HAP-1 (cell line): ENCODE measurements around the gene WDFY3.

Source experiments
- DNase-seq, 2 experiments: peaks; one replicate each; pipeline ENCODE4 v3.0.0-alpha.2; 2016 to 2020; ENCODE audit warnings: low spot score in 2 of 2
- H3K27me3 ChIP-seq: fragments of 250-450 bp; sonication (Bioruptor Pico); 2 replicates; pipeline ENCODE4 v1.5.1; 2020; ENCODE audit warnings: low read depth, mild to moderate bottlenecking, moderate library complexity
- H3K36me3 ChIP-seq: fragments of 250-450 bp; sonication (Bioruptor Pico); replicated peaks from 2 replicates; pipeline ENCODE4 v1.5.1; 2020; ENCODE audit warnings: mild to moderate bottlenecking
- H3K4me1 ChIP-seq: fragments of 250-450 bp; sonication (Bioruptor Pico); 2 replicates; pipeline ENCODE4 v1.5.1; 2020; ENCODE audit warnings: mild to moderate bottlenecking
- H3K4me3 ChIP-seq: fragments of 250-450 bp; sonication (Bioruptor Pico); 2 replicates; pipeline ENCODE4 v1.5.1; 2020; ENCODE audit warnings: mild to moderate bottlenecking, moderate library complexity
- H3K9me3 ChIP-seq: fragments of 250-450 bp; sonication (Bioruptor Pico); 2 replicates; pipeline ENCODE4 v1.5.1; 2020; ENCODE audit warnings: mild to moderate bottlenecking, moderate library complexity
- in situ Hi-C: fragments of 300-500 bp; cut with MboI; formaldehyde crosslinking; loops from 3 replicates; pipeline ENCODE4 v1.14.3; 2020; ENCODE audit warnings: low sequenced_read_pairs, inconsistent platforms, mixed read lengths

The WDFY3 gene

GRCh38 chr4:84962102-84962501 lies 4.4 kb downstream of the WDFY3 start:
- no peak overlapping the region for H3K4me3 ChIP-seq
- in situ Hi-C loops: loop anchor here (10.0 kb wide), 2 partner anchors 207 to 377 kb away; partner anchors contain the start of gene CDS1

DNA sequence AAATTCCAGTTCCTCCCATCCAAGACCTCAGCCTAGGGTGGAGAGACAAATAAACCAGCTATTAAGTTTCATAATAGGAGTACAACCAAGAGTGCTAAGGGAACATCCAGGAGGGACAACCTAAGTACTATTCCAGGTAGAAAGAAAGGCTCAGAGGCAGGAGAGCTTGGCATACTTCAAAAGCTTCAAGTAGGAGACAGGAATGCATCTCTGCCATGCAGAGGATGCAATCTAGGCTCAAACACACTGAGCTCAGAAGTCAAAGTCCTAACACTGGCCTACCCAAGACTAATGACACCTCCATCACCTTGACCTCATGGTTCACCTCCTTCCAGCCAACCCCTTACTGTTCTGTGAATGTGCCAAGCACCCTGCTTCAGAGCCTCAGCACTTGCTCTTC lies 8.1 kb downstream of the WDFY3 start:
- H3K9me3 ChIP-seq: no peaks in the 10 kb centered on the region
- DNase-seq: no peak
- in situ Hi-C loops: no loop called here
- no peaks in the 10 kb centered on the region; the same call in 1 of the 2 replicates for H3K36me3 ChIP-seq
- no peaks in the 10 kb centered on the region for H3K27me3 ChIP-seq
- no peak overlapping the region for H3K4me3 ChIP-seq
- peaks cover 34% of the 10 kb centered on the region for H3K4me1 ChIP-seq

More at GRCh38 chr4:84962102-84962501, 4.4 kb downstream of the WDFY3 start:
- Histone ChIP-seq H3K27me3 (no peaks in the 10 kb centered on the region), H3K36me3 (no peaks in the 10 kb centered on the region; the same call in 1 of the 2 replicates), H3K9me3 (no peaks in the 10 kb centered on the region), H3K4me1 (peaks cover 20% of the 10 kb centered on the region)
- peak in 1 of 2 experiments; percentile 54 for DNase-seq

DNA sequence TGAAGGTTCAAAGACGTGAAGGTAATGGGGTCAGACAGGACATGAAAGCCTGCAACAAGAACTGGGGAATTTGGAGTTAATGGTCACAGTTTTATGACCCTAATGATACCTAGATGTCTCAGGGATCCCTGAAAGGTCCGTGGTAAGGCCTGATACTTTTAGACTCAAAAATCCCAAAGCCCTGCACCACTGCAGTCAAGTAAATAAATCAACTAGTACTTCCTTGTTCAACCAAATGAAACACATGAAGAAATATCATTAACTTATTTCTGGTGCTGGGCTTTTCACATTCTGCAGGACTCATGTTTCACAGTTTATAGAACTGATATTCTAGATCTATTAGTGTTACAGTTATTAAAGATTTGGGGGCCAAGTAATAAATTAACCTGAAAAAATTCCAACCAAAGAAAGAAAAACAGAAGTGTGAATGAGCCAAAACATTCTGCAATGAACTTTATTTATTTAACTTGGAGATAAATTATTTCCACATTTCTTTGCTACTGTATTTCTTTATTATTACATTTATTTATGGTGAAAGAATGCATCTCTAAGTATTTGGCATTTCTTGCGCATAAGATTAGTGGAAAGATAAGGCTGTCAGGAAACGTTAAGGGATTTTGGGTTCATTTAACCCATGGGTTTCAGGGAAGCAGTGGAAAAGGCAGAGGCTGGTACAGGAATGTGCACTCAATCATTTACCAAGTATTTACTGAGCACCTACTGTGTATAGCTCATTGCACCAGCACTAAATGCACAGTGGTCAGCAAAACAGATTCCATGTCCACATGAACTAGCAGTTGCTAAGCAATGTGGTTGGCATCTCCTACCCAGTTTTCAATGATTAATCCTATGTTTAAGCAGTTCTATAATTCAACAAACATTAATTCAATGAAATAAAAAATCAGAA lies 8.7 kb downstream of the WDFY3 start:
- Histone ChIP-seq H3K27me3 (no peaks in the 10 kb centered on the region), H3K4me1 (peaks cover 34% of the 10 kb centered on the region), H3K4me3 (no peak overlapping the region), H3K36me3 (no peaks in the 10 kb centered on the region), H3K9me3 (no peaks in the 10 kb centered on the region)
- no peak for DNase-seq
- in situ Hi-C loops: no loop called here

DNA sequence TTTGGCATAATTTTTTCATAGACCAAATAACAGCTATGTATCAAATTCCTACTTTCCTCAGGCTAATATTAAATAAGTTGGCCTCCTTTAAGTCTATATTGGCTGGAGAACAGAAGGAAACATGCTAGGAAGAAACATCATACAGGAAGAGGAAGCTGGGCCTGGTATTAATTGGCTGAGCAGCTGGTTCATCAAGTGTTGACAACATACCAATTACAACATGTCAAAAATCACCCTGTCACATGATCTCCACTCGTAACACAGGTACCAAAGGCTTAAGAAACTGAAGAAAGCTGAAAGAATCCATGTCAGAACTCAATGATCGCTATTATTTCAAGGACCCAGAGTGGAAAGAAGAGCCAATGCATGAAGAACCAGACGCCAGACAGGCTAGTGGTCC lies 10.5 kb downstream of the WDFY3 start:
- no peak for DNase-seq
- Histone ChIP-seq H3K9me3 (no peaks in the 10 kb centered on the region), H3K4me1 (peaks cover 26% of the 10 kb centered on the region), H3K27me3 (no peaks in the 10 kb centered on the region), H3K36me3 (no peaks in the 10 kb centered on the region), H3K4me3 (no peak overlapping the region)
- in situ Hi-C loops: no loop called here

DNA sequence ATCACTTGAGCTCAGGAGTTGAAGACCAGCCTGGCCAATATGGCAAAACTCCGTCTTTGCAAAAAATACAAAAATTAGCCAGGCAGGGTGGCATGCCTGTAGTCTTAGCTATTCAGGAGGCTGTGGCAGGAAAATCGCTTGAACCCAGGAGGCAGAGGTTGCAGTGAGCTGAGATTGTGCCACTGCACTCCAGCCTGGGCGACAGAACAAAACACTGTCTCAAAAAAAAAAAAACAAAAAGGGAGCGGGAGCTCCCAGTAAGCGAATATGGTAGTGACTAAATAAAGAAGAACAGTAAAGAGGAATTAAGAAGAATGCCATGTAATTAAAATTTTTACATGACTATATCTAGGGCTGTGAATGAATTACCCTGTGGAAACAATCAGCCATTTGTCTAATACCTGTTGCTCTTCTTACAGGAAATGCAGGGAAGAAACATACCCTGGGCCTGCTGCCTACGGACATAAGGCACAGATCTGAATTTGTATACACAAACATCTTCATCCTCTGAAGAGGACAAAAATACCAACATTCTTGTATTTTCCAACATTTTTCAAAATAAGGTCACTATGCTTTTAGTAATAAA lies 11.4 kb downstream of the WDFY3 start:
- no peak overlapping the region for H3K4me3 ChIP-seq

DNA sequence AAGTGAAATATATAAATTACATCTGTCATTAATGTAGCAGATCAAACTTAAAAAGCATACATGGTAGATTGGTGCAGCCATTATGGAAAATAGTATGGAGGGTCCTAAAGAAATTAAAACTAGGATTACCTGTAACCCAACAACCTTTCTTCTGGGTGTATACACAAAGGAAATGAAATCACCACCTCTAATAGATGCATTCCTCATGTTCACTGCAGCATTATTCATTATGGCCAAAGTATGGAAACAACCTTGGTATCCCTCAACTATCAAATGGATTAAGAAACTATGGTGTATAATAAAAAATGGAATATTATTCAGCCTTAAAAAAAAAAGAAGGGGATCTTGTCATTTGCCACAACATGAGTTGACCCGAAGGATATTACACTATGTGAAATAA lies 13.7 kb downstream of the WDFY3 start:
- H3K36me3 ChIP-seq: no peaks in the 10 kb centered on the region
- no peak overlapping the region for H3K4me3 ChIP-seq
- H3K9me3 ChIP-seq: no peaks in the 10 kb centered on the region
- H3K4me1 ChIP-seq: peaks cover 24% of the 10 kb centered on the region
- in situ Hi-C loops: no loop called here
- DNase-seq: no peak
- no peaks in the 10 kb centered on the region for H3K27me3 ChIP-seq

More for the DNA sequence above, 11.4 kb downstream of the WDFY3 start:
- DNase-seq: peak; percentile 30 to 74
- H3K4me1 ChIP-seq: peaks cover 26% of the 10 kb centered on the region
- H3K27me3 ChIP-seq: no peaks in the 10 kb centered on the region
- in situ Hi-C loops: no loop called here
- H3K9me3 ChIP-seq: no peaks in the 10 kb centered on the region
- H3K36me3 ChIP-seq: no peaks in the 10 kb centered on the region

DNA sequence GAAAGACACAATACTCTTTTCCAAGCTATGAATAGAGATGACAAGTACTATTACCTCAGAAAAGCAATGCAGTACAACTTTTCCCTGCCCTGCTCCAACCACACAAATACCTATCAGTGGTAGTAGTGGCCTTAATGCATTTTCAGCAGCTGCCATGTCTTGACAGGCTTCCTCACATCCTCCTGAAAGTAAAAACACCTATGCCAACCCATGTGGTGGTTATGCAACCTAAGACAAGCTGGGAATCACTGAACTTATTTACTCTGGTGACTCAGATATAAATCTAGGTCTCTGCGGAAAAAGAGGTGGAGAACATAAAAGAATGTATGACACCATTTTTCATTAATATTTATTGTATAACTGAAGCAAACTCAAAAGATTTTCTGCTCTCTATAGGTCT lies 14.5 kb downstream of the WDFY3 start:
- Histone ChIP-seq H3K4me3 (no peak overlapping the region), H3K9me3 (no peaks in the 10 kb centered on the region), H3K27me3 (no peaks in the 10 kb centered on the region), H3K36me3 (no peaks in the 10 kb centered on the region), H3K4me1 (peaks cover 23% of the 10 kb centered on the region)
- in situ Hi-C loops: no loop called here
- DNase-seq: no peak

GRCh38 chr4:84948056-84948455 lies 18.4 kb downstream of the WDFY3 start:
- DNase-seq: no peak
- no peaks in the 10 kb centered on the region for H3K36me3 ChIP-seq
- H3K27me3 ChIP-seq: no peaks in the 10 kb centered on the region
- H3K4me3 ChIP-seq: no peak overlapping the region
- H3K4me1 ChIP-seq: no peaks in the 10 kb centered on the region
- in situ Hi-C loops: no loop called here
- H3K9me3 ChIP-seq: no peaks in the 10 kb centered on the region; the same call in 1 of the 2 replicates

DNA sequence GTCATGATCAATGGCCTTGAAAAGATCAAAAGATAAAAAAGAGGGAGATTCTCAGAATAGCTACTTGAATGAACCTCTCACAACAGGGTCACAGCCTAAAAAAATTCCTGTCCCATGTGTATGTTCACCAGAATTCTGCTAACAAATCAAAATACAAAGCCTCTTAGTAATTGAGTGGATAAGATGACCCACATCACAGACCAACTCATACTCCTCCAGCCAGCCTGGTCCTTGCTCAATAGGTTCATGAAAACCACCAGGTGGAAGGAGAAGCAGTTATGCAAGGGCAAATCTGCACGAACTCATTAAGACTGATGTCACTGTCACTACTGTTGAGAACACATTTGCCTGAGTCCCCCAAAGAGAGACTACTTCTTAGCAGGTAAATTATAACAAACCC lies 21.5 kb downstream of the WDFY3 start:
- Histone ChIP-seq H3K9me3 (peaks cover 4% of the 10 kb centered on the region; the same call in 1 of the 2 replicates), H3K27me3 (no peaks in the 10 kb centered on the region), H3K4me3 (no peak overlapping the region), H3K36me3 (no peaks in the 10 kb centered on the region; the same call in 1 of the 2 replicates), H3K4me1 (no peaks in the 10 kb centered on the region)
- in situ Hi-C loops: no loop called here
- DNase-seq: no peak

DNA sequence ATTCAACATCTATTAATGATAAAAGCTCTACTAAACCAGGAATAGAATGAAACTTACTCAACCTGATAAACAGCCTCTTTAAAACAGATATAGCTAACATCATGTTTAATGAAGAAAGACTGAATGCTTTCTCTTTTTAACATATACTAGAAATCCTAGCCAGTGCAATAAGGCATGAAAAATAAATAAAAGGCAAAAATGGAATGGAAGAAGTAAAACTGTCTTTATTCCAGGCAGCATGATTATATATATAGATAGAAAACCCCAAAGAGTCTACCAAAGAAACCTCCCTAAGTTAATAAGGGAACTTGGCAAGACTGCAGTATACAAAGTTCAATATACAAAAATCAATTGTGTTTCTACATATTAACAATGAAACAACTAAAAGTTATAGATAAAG lies 25.5 kb downstream of the WDFY3 start:
- peaks cover 6% of the 10 kb centered on the region for H3K4me1 ChIP-seq
- H3K4me3 ChIP-seq: no peak overlapping the region
- in situ Hi-C loops: no loop called here
- H3K9me3 ChIP-seq: peaks cover 4% of the 10 kb centered on the region; the same call in 1 of the 2 replicates
- no peaks in the 10 kb centered on the region; the same call in 1 of the 2 replicates for H3K36me3 ChIP-seq
- DNase-seq: no peak
- H3K27me3 ChIP-seq: no peaks in the 10 kb centered on the region

- no peak overlapping the region for H3K4me3 ChIP-seq
- peaks cover 4% of the 10 kb centered on the region; the same call in 1 of the 2 replicates for H3K9me3 ChIP-seq
- in situ Hi-C loops: no loop called here
- no peaks in the 10 kb centered on the region; the same call in 1 of the 2 replicates for H3K36me3 ChIP-seq
- H3K27me3 ChIP-seq: no peaks in the 10 kb centered on the region
- DNase-seq: no peak
- peaks cover 6% of the 10 kb centered on the region for H3K4me1 ChIP-seq
Observed at GRCh38 chr4:84939113-84939512, 27.4 kb downstream of the WDFY3 start.

- H3K4me1 ChIP-seq: peaks cover 8% of the 10 kb centered on the region
- no peaks in the 10 kb centered on the region; the same call in 1 of the 2 replicates for H3K36me3 ChIP-seq
- peaks cover 4% of the 10 kb centered on the region; the same call in 1 of the 2 replicates for H3K9me3 ChIP-seq
- no peak overlapping the region for H3K4me3 ChIP-seq
- in situ Hi-C loops: no loop called here
- no peaks in the 10 kb centered on the region for H3K27me3 ChIP-seq
- no peak for DNase-seq
Observed at GRCh38 chr4:84938316-84938715, 28.2 kb downstream of the WDFY3 start.

GRCh38 chr4:84937381-84937977 lies 29.0 kb downstream of the WDFY3 start:
- no peak for DNase-seq
- H3K36me3 ChIP-seq: no peaks in the 10 kb centered on the region; the same call in 1 of the 2 replicates
- H3K4me3 ChIP-seq: no peak overlapping the region

More at GRCh38 chr4:84937381-84937977, 29.0 kb downstream of the WDFY3 start:
- Histone ChIP-seq H3K4me1 (peaks cover 16% of the 10 kb centered on the region), H3K9me3 (peaks cover 4% of the 10 kb centered on the region; the same call in 1 of the 2 replicates), H3K27me3 (no peaks in the 10 kb centered on the region)
- in situ Hi-C loops: no loop called here
